Stimulated activated CD8-positive, alpha-beta memory T cell treated with anti-CD3 and anti-CD28 coated beads, Interleukin-15, amount 100 ng/mL, for 4 hours (primary cell): ENCODE measurements around the gene IVNS1ABP.
"Not testable (repeated sequence)": the region's sequence is repeated elsewhere in the genome, so short reads cannot be mapped to it uniquely, and the experiment has no call there.

Source experiments
- DNase-seq, 2 donors: peaks; one replicate each; pipeline ENCODE4 v3.0.0-alpha.2; 2020; ENCODE audit warnings: low read depth in 2 of 2

IVNS1ABP gene

DNA sequence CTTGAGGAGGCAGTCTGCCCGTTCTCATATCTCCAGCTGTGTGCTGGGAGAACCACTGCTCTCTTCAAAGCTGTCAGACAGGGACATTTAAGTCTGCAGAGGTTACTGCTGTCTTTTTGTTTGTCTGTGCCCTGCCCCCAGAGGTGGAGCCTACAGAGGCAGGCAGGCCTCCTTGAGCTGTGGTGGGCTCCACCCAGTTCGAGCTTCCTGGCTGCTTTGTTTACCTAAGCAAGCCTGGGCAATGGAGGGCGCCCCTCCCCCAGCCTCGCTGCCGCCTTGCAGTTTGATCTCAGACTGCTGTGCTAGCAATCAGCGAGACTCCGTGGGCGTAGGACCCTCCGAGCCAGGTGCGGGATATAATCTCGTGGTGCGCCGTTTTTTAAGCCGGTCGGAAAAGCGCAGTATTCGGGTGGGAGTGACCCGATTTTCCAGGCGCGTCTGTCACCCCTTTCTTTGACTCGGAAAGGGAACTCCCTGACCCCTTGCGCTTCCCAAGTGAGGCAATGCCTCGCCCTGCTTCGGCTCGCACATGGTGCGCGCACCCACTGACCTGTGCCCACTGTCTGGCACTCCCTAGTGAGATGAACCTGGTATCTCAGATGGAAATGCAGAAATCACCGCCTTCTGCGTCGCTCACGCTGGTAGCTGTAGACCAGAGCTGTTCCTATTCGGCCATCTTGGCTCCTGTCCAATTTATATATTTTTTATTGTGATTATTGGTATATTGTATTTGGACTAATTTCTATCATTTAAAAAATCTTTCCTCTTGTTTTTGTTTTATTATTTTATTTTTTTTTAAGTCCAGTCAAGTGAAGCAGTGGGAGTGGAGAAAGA is 59.7 kb downstream of the IVNS1ABP start:
- not testable (repeated sequence) for DNase-seq

DNA sequence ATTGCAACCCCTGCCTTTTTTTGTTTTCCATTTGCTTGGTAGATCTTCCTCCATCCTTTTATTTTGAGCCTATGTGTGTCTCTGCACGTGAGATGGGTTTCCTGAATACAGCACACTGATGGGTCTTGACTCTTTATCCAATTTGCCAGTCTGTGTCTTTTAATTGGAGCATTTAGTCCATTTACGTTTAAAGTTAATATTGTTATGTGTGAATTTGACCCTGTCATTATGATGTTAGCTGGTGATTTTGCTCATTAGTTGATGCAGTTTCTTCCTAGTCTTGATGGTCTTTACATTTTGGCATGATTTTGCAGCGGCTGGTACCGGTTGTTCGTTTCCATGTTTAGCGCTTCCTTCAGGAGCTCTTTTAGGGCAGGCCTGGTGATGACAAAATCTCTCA is 61.4 kb downstream of the IVNS1ABP start:
- DNase-seq = not testable (repeated sequence)

DNA sequence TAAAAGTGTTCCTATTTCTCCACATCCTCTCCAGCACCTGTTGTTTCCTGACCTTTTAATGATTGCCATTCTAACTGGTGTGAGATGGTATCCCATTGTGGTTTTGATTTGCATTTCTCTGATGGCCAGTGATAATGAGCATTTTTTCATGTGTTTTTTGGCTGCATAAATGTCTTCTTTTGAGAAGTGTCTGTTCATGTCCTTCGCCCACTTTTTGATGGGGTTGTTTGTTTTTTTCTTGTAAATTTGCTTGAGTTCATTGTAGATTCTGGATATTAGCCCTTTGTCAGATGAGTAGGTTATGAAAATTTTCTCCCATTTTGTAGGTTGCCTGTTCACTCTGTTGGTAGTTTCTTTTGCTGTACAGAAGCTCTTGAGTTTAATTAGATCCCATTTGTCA is 64.6 kb downstream of the IVNS1ABP start:
- not testable (repeated sequence) for DNase-seq

- not testable (repeated sequence) for DNase-seq
These were observed 65.1 kb downstream of the IVNS1ABP start for GRCh38 chr1:185251928-185252327.

GRCh38 chr1:185250063-185250462 is 67.0 kb downstream of the IVNS1ABP start:
- no peak for DNase-seq

DNA sequence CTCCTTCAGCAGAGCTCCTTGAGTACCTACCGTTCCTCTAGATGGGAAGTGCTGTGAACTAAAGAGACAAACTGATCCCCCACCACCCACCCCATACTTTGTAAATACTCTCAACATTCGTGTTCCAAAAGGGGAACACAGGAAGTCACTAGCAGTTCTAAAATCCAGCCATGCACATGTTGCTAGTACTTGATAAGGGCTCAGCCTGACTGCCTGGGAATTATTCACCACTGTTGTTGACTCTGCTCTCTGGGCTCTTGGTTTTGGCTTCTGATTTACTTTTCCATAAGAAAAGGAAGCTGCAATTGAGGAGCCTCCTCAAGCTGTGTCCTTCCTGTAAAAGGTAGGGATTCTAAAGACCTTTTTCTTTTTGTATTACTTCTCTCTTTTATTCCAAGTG is 67.5 kb downstream of the IVNS1ABP start:
- DNase-seq = no peak
